Inflammatory macrophage (primary cell): ENCODE results near the gene ERI3.

Source experiments
- DNase-seq, 2 donors: peaks; one replicate each; pipeline ENCODE4 v3.0.0-alpha.2; 2020 to 2022

Gene ERI3

DNA sequence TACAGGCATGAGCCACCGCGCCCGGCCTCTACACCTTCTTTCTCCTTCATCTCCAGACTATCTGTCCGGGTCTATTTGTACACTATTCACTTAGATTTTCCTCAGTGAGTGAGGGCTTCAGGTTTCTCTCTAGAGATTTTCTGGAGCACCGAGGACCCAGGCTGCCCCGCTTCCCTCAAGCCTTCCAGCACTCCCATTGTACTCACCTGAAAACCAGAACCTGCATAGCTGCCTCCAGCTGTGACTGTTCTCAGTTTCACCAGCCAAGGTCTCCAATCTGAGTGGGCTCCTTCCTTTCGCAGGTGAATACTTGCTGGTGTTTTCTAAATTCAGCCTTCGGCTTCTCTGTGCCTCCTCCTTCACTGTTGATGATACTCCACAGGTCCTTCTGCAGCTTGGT, 154.7 kb downstream of the ERI3 start:
- no peak for DNase-seq

DNA sequence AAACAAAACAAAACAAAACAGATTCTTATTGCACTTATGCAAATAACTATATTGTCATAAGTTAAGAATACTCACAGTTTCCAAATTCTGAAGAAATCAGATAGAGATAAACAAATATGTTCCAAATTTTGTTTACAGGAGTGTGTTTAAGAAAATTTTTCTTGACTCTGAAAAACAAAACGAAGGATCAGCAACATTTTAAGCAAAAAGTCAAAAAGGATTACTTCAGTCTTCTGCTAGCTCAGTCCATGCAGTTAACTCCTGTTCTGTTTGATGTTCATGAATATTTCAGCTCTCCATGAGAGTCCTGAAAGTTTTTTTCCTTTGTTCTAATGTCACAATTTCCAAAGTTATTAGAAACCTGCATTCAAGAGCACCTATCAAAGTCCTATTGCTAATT, 180.4 kb downstream of the ERI3 start:
- no peak for DNase-seq
